Left hindlimb (tissue), 1 donor: ENCODE measurements around the gene ARFGAP1.

ENCODE experiments used
- DNase-seq: peaks from one replicate; pipeline ENCODE4 v3.0.0-alpha.2; 2018

ARFGAP1 gene

GRCh38 chr20:63280929-63281545 is 8.4 kb downstream of the ARFGAP1 start:
- no peak for DNase-seq

GRCh38 chr20:63281742-63282665 is 9.4 kb downstream of the ARFGAP1 start:
- no peak for DNase-seq

GRCh38 chr20:63282946-63283345 is 10.3 kb downstream of the ARFGAP1 start:
- no peak for DNase-seq

GRCh38 chr20:63283397-63284082 is 10.9 kb downstream of the ARFGAP1 start:
- DNase-seq: no peak

- no peak for DNase-seq
These were observed 11.4 kb downstream of the ARFGAP1 start for GRCh38 chr20:63284083-63284440.

- DNase-seq: no peak
These were observed 11.9 kb downstream of the ARFGAP1 start for GRCh38 chr20:63284544-63284949.

- no peak for DNase-seq
These were observed 12.4 kb downstream of the ARFGAP1 start for GRCh38 chr20:63284981-63285524.

- DNase-seq: no peak
These were observed 13.3 kb downstream of the ARFGAP1 start for GRCh38 chr20:63285636-63286615.

GRCh38 chr20:63286781-63287696 is 14.4 kb downstream of the ARFGAP1 start:
- DNase-seq: no peak

- no peak for DNase-seq
These were observed 15.3 kb downstream of the ARFGAP1 start for GRCh38 chr20:63287697-63288580.

- DNase-seq: no peak
These were observed 16.1 kb downstream of the ARFGAP1 start for GRCh38 chr20:63288581-63289251.

- DNase-seq: no peak
These were observed 16.9 kb downstream of the ARFGAP1 start for GRCh38 chr20:63289311-63290135.

- no peak for DNase-seq
These were observed 17.6 kb downstream of the ARFGAP1 start for GRCh38 chr20:63290136-63290676.

GRCh38 chr20:63290677-63291472 is 18.3 kb downstream of the ARFGAP1 start:
- DNase-seq: no peak

GRCh38 chr20:63291811-63292210 is 19.2 kb downstream of the ARFGAP1 start:
- no peak for DNase-seq

- DNase-seq: no peak
These were observed 19.7 kb downstream of the ARFGAP1 start for GRCh38 chr20:63292292-63292701.

GRCh38 chr20:63292904-63293303 is 20.3 kb downstream of the ARFGAP1 start, which contains the start of gene COL20A1:
TSS of gene COL20A1 (plus strand) at chr20:63293186. CDS start at chr20:63295108, 1,922 bp downstream.
- no peak for DNase-seq
